Measurements from ENCODE around the gene MAP1LC3B.

- no peak for TF ChIP-seq CTCF (conservative IDR thresholded peaks at IDR 0.05; ENCODE audit: low read length)
- TF ChIP-seq EZH2phosphoT487 (IDR thresholded peaks at IDR 0.05; ENCODE audit: borderline replicate concordance) = no peak
These were observed 47.1 kb upstream of the MAP1LC3B start for GRCh38 chr16:87344931-87345631.

Measured in Loucy (cell line).